Osteoblast (primary cell): ENCODE measurements around the gene TARBP1. TPM values are rescaled to one million over a fixed set of nuclear protein-coding genes. Genes with fewer than 3 reads are reported as not detected.

Experiments
- DNase-seq: peaks from one replicate; pipeline ENCODE4 v3.0.0; 2011; ENCODE audit warnings: low spot score, mixed read lengths; ENCODE audit not compliant: insufficient read length; ENCODE audit errors: missing footprints
- H2AFZ ChIP-seq: 2 replicates; pipeline ENCODE4 v1.6.0; 2011; ENCODE audit warnings: mild to moderate bottlenecking, low read length
- H3K27ac ChIP-seq: 2 replicates; pipeline ENCODE4 v1.5.1; 2011; ENCODE audit warnings: mild to moderate bottlenecking, low read depth, low read length, moderate library complexity
- H3K27me3 ChIP-seq: 2 replicates; pipeline ENCODE4 v1.6.0; 2012; ENCODE audit warnings: mild to moderate bottlenecking, control low read depth, inconsistent platforms, low read length, moderate library complexity; ENCODE audit not compliant: insufficient read depth
- H3K36me3 ChIP-seq: 2 replicates; pipeline ENCODE4 v1.5.1; 2011; ENCODE audit warnings: mild to moderate bottlenecking, low read length, control low read depth, moderate library complexity; ENCODE audit not compliant: insufficient read depth
- H3K4me1 ChIP-seq: 2 replicates; pipeline ENCODE4 v1.5.1; 2011; ENCODE audit warnings: mild to moderate bottlenecking, low read length, control low read depth, moderate library complexity; ENCODE audit not compliant: insufficient read depth
- H3K4me2 ChIP-seq: 2 replicates; pipeline ENCODE4 v1.6.0; 2011; ENCODE audit warnings: mild to moderate bottlenecking, low read length; ENCODE audit not compliant: insufficient read depth
- H3K4me3 ChIP-seq: fragments of 200-600 bp; sonication (generic); 3 replicates; pipeline ENCODE4 v1.5.1; 2012; ENCODE audit warnings: mild to moderate bottlenecking, low read length, inconsistent platforms; ENCODE audit not compliant: insufficient read depth
- H3K79me2 ChIP-seq: 2 replicates; pipeline ENCODE4 v1.6.0; 2012; ENCODE audit warnings: mild to moderate bottlenecking, low read length, control low read depth, inconsistent platforms; ENCODE audit not compliant: insufficient read depth
- H3K9me3 ChIP-seq: 2 replicates; pipeline ENCODE4 v1.5.1; 2011; ENCODE audit warnings: low read depth, low read length, control low read depth
- H4K20me1 ChIP-seq: 2 replicates; pipeline ENCODE4 v1.6.0; 2012; ENCODE audit warnings: mild to moderate bottlenecking, low read length, control low read depth; ENCODE audit not compliant: insufficient read depth
- total RNA-seq: library from RNA; depleted of rRNA; stranded (reverse); fragments of >200 nt; gene quantifications from 2 replicates; pipeline ENCODE4 v1.2.3, GENCODE V29; 2012
- TF ChIP-seq, protein P1 (sequence below): IDR thresholded peaks from 2 replicates; pipeline ENCODE4 v1.5.1; 2011; ENCODE audit warnings: mild to moderate bottlenecking, low read depth, low read length, moderate library complexity; ENCODE audit errors: extremely low read depth

TARBP1 gene
- total RNA-seq, 1 donor, result 29.7 TPM

DNA sequence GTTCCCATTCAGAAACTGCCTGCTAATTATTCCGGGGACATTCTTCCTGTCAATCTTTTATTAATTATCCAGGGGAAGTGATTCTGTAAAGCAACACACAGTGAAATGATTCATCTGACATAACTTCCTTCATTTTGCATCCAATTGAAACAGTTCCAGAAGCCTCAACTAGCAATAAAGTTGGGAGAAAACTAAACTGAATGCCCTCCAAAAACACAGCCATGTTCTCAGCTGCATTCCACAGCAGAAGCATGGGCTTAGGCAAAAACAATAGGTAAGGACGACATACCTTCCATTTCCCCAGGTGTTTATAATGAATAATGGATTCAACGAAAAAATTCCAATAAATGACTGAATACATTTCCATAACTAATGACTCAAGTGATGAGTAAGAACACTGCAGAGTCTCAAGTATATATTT lies 36.9 kb upstream of the TARBP1 start:
- Histone ChIP-seq H2AFZ (peak overlapping the region; percentile 11), H3K79me2 (no peaks in the 10 kb centered on the region), H3K4me3 (peak overlapping the region; percentile 32), H3K36me3 (no peaks in the 10 kb centered on the region), H3K27ac (peak overlapping the region; percentile 81), H3K27me3 (no peaks in the 10 kb centered on the region), H3K4me1 (peaks cover 16% of the 10 kb centered on the region), H3K4me2 (peak overlapping the region; percentile 42), H4K20me1 (no peaks in the 10 kb centered on the region), H3K9me3 (no peaks in the 10 kb centered on the region)
- peak; percentile 68 for DNase-seq
- TF ChIP-seq, protein P1, sequence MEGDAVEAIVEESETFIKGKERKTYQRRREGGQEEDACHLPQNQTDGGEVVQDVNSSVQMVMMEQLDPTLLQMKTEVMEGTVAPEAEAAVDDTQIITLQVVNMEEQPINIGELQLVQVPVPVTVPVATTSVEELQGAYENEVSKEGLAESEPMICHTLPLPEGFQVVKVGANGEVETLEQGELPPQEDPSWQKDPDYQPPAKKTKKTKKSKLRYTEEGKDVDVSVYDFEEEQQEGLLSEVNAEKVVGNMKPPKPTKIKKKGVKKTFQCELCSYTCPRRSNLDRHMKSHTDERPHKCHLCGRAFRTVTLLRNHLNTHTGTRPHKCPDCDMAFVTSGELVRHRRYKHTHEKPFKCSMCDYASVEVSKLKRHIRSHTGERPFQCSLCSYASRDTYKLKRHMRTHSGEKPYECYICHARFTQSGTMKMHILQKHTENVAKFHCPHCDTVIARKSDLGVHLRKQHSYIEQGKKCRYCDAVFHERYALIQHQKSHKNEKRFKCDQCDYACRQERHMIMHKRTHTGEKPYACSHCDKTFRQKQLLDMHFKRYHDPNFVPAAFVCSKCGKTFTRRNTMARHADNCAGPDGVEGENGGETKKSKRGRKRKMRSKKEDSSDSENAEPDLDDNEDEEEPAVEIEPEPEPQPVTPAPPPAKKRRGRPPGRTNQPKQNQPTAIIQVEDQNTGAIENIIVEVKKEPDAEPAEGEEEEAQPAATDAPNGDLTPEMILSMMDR, result no peak

DNA sequence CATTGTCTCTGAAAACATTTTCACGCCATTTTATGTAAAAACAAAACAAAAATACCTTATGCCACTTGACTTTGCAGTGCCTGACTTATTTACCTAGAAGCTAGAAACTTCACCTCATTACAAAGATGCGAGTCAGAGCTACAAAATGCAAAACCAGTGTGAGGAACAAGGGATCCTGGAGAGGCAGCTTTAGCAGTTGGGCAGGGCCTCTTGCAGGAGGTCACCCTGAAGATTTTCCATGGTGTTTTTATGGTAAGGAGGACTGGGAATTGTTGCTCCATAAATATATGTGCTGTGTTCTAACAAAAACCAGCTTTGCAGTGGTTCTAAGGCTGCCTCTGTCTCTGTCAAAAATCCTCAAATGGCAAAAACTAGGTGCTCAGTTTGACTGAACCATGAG lies 36.4 kb upstream of the TARBP1 start:
- Histone ChIP-seq H4K20me1 (no peaks in the 10 kb centered on the region), H3K79me2 (no peaks in the 10 kb centered on the region), H3K27me3 (no peaks in the 10 kb centered on the region), H3K4me2 (peak overlapping the region; percentile 42), H3K9me3 (no peaks in the 10 kb centered on the region), H3K27ac (peak overlapping the region; percentile 81), H3K4me1 (peaks cover 16% of the 10 kb centered on the region), H3K36me3 (no peaks in the 10 kb centered on the region), H2AFZ (peak overlapping the region; percentile 2), H3K4me3 (peak overlapping the region; percentile 32)
- peak; percentile 73 for DNase-seq
- TF ChIP-seq, protein P1, result no peak

DNA sequence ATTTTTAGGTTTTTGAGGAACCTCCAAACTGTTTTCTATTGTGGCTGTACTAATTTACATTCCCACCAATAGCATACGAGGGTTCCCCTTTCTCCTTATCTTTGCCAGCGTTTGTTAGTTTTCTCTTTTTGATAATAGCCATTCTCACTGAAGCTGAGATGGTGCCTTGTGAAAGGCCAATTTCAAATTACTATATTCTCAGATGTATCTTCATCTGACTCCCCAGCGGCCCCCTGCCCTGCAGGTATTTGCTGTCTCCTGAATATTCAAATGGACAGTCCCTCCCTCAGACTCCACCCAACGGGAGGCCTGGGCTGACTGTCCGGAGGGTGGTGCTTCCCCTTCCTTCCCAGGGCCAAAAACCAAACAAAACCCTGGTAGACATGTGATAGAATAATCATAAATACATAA lies 33.5 kb upstream of the TARBP1 start:
- TF ChIP-seq, protein P1, result no peak
- peaks cover 25% of the 10 kb centered on the region for H3K4me1 ChIP-seq
- H4K20me1 ChIP-seq, result no peaks in the 10 kb centered on the region
- H3K9me3 ChIP-seq, result no peaks in the 10 kb centered on the region
- no peak overlapping the region for H2AFZ ChIP-seq
- H3K4me3 ChIP-seq, result no peak overlapping the region
- no peaks in the 10 kb centered on the region for H3K27me3 ChIP-seq
- H3K36me3 ChIP-seq, result no peaks in the 10 kb centered on the region
- no peak for DNase-seq
- H3K27ac ChIP-seq, result no peak overlapping the region
- H3K79me2 ChIP-seq, result no peaks in the 10 kb centered on the region
- no peak overlapping the region for H3K4me2 ChIP-seq

DNA sequence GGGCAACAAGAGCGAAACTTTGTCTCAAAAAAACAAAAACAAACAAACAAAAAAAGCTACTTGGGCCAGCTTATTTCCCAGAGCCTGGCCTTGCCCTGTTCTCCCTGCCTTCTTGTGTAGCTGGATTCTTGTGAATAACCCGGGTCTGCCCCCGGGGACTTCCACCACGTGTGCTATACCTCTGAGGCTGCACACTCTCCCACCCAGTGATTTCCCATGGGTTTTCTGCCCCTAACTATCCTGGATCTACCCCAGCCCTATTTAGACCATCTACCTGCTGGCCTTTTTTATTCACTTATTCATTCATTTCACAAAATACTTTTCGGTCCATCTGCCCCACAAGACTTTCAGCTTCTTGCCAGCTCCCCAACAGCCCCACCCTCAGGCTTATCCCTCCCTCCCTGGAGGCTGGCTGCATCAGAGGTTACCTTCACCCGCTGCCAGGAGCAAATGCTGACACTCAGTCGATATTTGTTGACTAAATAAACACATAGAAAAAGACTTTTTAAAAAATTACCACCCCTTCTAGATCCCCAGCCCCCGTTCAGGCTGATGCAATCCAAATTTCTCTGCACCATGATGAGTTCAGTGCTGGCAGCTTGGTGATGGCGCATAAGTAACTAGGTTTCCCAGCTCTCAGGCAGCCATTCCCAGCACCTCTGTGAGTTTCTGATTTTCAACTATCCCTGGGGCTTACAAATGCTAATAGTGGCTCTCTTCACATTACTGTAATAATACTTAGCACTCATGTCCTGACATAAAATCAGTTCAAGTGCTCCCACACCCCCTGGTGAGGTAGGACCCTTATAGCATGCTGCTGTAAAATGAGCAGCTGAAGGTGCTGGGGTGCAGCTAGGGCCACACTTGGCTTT lies 30.7 kb upstream of the TARBP1 start:
- no peaks in the 10 kb centered on the region for H3K36me3 ChIP-seq
- no peak overlapping the region for H3K4me2 ChIP-seq
- peak overlapping the region; percentile 71 for H2AFZ ChIP-seq
- H3K4me3 ChIP-seq, result no peak overlapping the region
- TF ChIP-seq, protein P1, result no peak
- H3K9me3 ChIP-seq, result no peaks in the 10 kb centered on the region
- DNase-seq, result no peak
- H4K20me1 ChIP-seq, result no peaks in the 10 kb centered on the region
- no peaks in the 10 kb centered on the region for H3K79me2 ChIP-seq
- H3K27ac ChIP-seq, result peak overlapping the region; percentile 24
- H3K4me1 ChIP-seq, result peaks cover 21% of the 10 kb centered on the region
- H3K27me3 ChIP-seq, result no peaks in the 10 kb centered on the region
